Endothelial cell of umbilical vein (primary cell): ENCODE data around the gene ARHGAP10. TPM values are rescaled to one million over a fixed set of nuclear protein-coding genes. Genes with fewer than 3 reads are reported as not detected.

Source experiments
- BruUV-seq: library from RNA; stranded (reverse); fragments of 400-500 nt; replicated peaks from 2 replicates; lab custom pipeline; 2021; lab: Mats Ljungman, UMichigan
- CTCF ChIA-PET: fragments of 300-600, 350-600 bp; sonication (Branson Sonifier 250); formaldehyde crosslinking; loops from one replicate; lab custom pipeline; 2021; ENCODE audit warnings: antibody characterized with exemption, inconsistent platforms; lab: Charles Lee
- POLR2A ChIA-PET: fragments of 300-600, 350-600 bp; sonication (Branson Sonifier 250); formaldehyde crosslinking; loops from one replicate; lab custom pipeline; 2021; ENCODE audit warnings: antibody characterized with exemption, inconsistent platforms; lab: Charles Lee
- DNase-seq: peaks from one replicate; pipeline ENCODE4 v3.0.0-alpha.2; 2011; ENCODE audit warnings: low read depth, low spot score
- FAIRE-seq: peaks from 2 replicates; lab custom pipeline; 2011; peaks lifted over from hg19 to GRCh38; lab: Jason Lieb, UNC
- H2AFZ ChIP-seq: 2 replicates; pipeline ENCODE4 v1.6.0; 2012; ENCODE audit warnings: low read depth, low read length, control low read depth, inconsistent platforms
- H3K27ac ChIP-seq: 2 replicates; pipeline ENCODE4 v1.5.1; 2011; ENCODE audit warnings: low read depth, mild to moderate bottlenecking, control low read depth, low read length, moderate library complexity; ENCODE audit not compliant: insufficient read depth
- H3K27me3 ChIP-seq, 2 experiments: 2 replicates each; pipeline versions ENCODE4 v1.6.0 to v1.6.1; 2011; ENCODE audit warnings: low read length in 2 of 2, mixed read lengths in 1 of 2; ENCODE audit not compliant: control insufficient read depth in 2 of 2, insufficient read depth in 2 of 2
- H3K36me3 ChIP-seq, 2 experiments: 2 replicates in 1 of 2; 3 replicates in 1 of 2; pipeline ENCODE4 v1.5.1; 2011; ENCODE audit warnings: low read length in 2 of 2, mild to moderate bottlenecking in 1 of 2, moderate library complexity in 1 of 2; ENCODE audit not compliant: control insufficient read depth in 2 of 2, insufficient read depth in 2 of 2; ENCODE audit errors: extremely low read depth in 1 of 2
- H3K4me1 ChIP-seq: 3 replicates; pipeline ENCODE4 v1.5.1; 2011; ENCODE audit warnings: mild to moderate bottlenecking, low read length; ENCODE audit not compliant: control insufficient read depth, insufficient read depth; ENCODE audit errors: extremely low read depth
- H3K4me2 ChIP-seq: 2 replicates; pipeline ENCODE4 v1.6.1; 2011; ENCODE audit warnings: low read length, control low read depth, mixed read lengths; ENCODE audit not compliant: insufficient read depth
- H3K4me3 ChIP-seq, 3 experiments: fragments of 200-600 bp in 1 of 3; sonication (generic), shearing (Covaris generic) in 1 of 3; replicated peaks in 1 of 3; 2 replicates each; pipeline ENCODE4 v1.5.1; 2011 to 2016; ENCODE audit warnings: control low read depth in 3 of 3, low read length in 3 of 3, mild to moderate bottlenecking in 2 of 3, inconsistent platforms in 1 of 3, low read depth in 1 of 3, moderate library complexity in 1 of 3; ENCODE audit not compliant: insufficient read depth in 1 of 3
- H3K79me2 ChIP-seq: 2 replicates; pipeline ENCODE4 v1.6.0; 2012; ENCODE audit warnings: low read length, inconsistent platforms; ENCODE audit not compliant: control insufficient read depth, insufficient read depth
- H3K9ac ChIP-seq: replicated peaks from 2 replicates; pipeline ENCODE3; 2011; ENCODE audit warnings: low read length, control low read depth; ENCODE audit not compliant: insufficient read depth; ENCODE audit errors: extremely low read depth
- H3K9me1 ChIP-seq: replicated peaks from 3 replicates; pipeline ENCODE4 v1.6.0; 2011; ENCODE audit warnings: mild to moderate bottlenecking, low read length; ENCODE audit not compliant: control insufficient read depth, insufficient read depth; ENCODE audit errors: extremely low read depth
- H3K9me3 ChIP-seq: replicated peaks from 2 replicates; pipeline ENCODE4 v1.5.1; 2012; ENCODE audit warnings: low read length, inconsistent platforms; ENCODE audit not compliant: control insufficient read depth, insufficient read depth
- H4K20me1 ChIP-seq: replicated peaks from 2 replicates; pipeline ENCODE3; 2011; ENCODE audit warnings: mild to moderate bottlenecking, low read length; ENCODE audit not compliant: control insufficient read depth, insufficient read depth; ENCODE audit errors: extremely low read depth
- EZH2 ChIP-seq: IDR thresholded peaks from 2 replicates; pipeline ENCODE4 v1.6.1; 2012; ENCODE audit warnings: borderline replicate concordance, low read depth, mild to moderate bottlenecking, moderate library complexity, low read length, inconsistent platforms; ENCODE audit not compliant: severe bottlenecking
- FOS ChIP-seq: IDR thresholded peaks from 2 replicates; pipeline ENCODE4 v1.6.1; 2011; ENCODE audit warnings: mild to moderate bottlenecking, low read length, moderate library complexity, borderline replicate concordance; ENCODE audit not compliant: insufficient read depth
- GATA2 ChIP-seq: IDR thresholded peaks from 2 replicates; pipeline ENCODE4 v1.7.0; 2011; ENCODE audit warnings: low read depth, mild to moderate bottlenecking, moderate library complexity, mixed read lengths, low read length; ENCODE audit not compliant: insufficient read length, insufficient read depth
- JUN ChIP-seq: IDR thresholded peaks from 2 replicates; pipeline ENCODE4 v1.6.1; 2011; ENCODE audit warnings: borderline replicate concordance, low read depth; ENCODE audit not compliant: insufficient read length, insufficient read depth
- MYC ChIP-seq: IDR thresholded peaks from one replicate; pipeline ENCODE4 v1.6.1; 2011; ENCODE audit warnings: mild to moderate bottlenecking, low read depth, low read length
- POLR2A ChIP-seq: IDR thresholded peaks from 2 replicates; pipeline ENCODE4 v1.6.1; 2012; ENCODE audit warnings: low read depth, mild to moderate bottlenecking, control low read depth, low read length
- POLR2AphosphoS5 ChIP-seq: IDR thresholded peaks from 2 replicates; pipeline ENCODE4 v1.6.1; 2012; ENCODE audit warnings: low read depth, mild to moderate bottlenecking, control low read depth, low read length, moderate library complexity; ENCODE audit not compliant: insufficient read depth
- dilution Hi-C: fragments of 300-500 bp; cut with MboI; formaldehyde crosslinking; loops from one replicate; pipeline ENCODE4 v1.15.0; 2019; ENCODE audit warnings: low sequenced_read_pairs; ENCODE audit not compliant: extremely low pct_ligation_motif_present
- intact Hi-C: fragments of 100-400 bp; cut with micrococcal nuclease; formaldehyde crosslinking; loops from one replicate; pipeline ENCODE4 v1.10.0; 2022
- polyA plus RNA-seq, 4 experiments: library from polyadenylated mRNA; depleted of rRNA in 3 of 4; stranded (reverse) in 3 of 4; unstranded in 1 of 4; fragments of >200 nt; gene quantifications; 2 replicates each; pipeline versions ENCODE4 v1.2.1 to v1.2.3, GENCODE V29; 2011 to 2012; ENCODE audit warnings: missing spikeins in 1 of 4
- total RNA-seq: library from RNA; stranded (reverse); gene quantifications from 2 replicates; pipeline ENCODE4 v1.2.3, GENCODE V29; 2021
- TF ChIP-seq, protein P1 (sequence below), 2 donors: IDR thresholded peaks; 1 replicate in 1 of 2; 2 replicates in 1 of 2; pipeline ENCODE4 v1.5.1; 2011; ENCODE audit warnings: low read length in 2 of 2, mild to moderate bottlenecking in 2 of 2, moderate library complexity in 2 of 2, control low read depth in 1 of 2, inconsistent platforms in 1 of 2, low read depth in 1 of 2; ENCODE audit not compliant: insufficient read depth in 1 of 2; ENCODE audit errors: extremely low read depth in 1 of 2
- TF ChIP-seq, protein P2 (sequence below): IDR thresholded peaks from 2 replicates; pipeline ENCODE4 v1.6.1; 2011; ENCODE audit not compliant: insufficient read depth, insufficient read length

Gene ARHGAP10
- total and polyA plus RNA-seq, 2 donors (not counting 3 experiments of a cell fraction or from before 2014, with no cell fraction given) = 20.4 to 36.7 TPM

DNA sequence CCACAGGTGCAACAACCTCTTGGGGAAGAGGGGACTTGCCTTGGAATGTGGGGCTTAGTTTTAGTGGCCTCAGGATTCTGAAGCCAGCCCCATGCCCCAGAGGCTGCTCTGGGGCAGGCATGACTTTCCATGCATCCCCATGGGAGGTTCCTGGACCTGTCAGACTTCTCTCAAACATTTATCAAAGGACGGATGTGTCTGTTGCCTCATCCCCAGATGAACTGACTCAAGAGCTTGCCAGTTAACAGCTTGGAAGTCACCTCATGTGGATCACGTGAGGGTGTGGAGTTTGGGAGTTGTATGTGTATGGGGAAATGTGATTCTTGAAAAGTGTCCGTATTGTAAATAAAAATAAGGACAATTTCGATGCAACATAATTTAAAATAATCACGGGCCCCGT is 341.5 kb downstream of the ARHGAP10 start:
- Histone ChIP-seq H3K9ac (no peak overlapping the region), H3K36me3 (peaks cover 0 to 2% of the 10 kb centered on the region in 2 experiments), H2AFZ (no peak overlapping the region), H3K4me3 (no peak overlapping the region), H3K9me1 (no peaks in the 10 kb centered on the region), H3K4me1 (no peaks in the 10 kb centered on the region), H3K4me2 (no peak overlapping the region), H3K9me3 (no peaks in the 10 kb centered on the region), H3K79me2 (no peaks in the 10 kb centered on the region), H4K20me1 (no peaks in the 10 kb centered on the region), H3K27ac (no peak overlapping the region), H3K27me3 (no peaks in the 10 kb centered on the region)
- TF ChIP-seq POLR2AphosphoS5 (no peak), EZH2 (no peak)
- TF ChIP-seq, protein P1, sequence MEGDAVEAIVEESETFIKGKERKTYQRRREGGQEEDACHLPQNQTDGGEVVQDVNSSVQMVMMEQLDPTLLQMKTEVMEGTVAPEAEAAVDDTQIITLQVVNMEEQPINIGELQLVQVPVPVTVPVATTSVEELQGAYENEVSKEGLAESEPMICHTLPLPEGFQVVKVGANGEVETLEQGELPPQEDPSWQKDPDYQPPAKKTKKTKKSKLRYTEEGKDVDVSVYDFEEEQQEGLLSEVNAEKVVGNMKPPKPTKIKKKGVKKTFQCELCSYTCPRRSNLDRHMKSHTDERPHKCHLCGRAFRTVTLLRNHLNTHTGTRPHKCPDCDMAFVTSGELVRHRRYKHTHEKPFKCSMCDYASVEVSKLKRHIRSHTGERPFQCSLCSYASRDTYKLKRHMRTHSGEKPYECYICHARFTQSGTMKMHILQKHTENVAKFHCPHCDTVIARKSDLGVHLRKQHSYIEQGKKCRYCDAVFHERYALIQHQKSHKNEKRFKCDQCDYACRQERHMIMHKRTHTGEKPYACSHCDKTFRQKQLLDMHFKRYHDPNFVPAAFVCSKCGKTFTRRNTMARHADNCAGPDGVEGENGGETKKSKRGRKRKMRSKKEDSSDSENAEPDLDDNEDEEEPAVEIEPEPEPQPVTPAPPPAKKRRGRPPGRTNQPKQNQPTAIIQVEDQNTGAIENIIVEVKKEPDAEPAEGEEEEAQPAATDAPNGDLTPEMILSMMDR (IDR thresholded peaks at IDR 0.05; ENCODE audit: extremely low read depth in 1 of 2, insufficient read depth in 1 of 2, low read depth in 1 of 2, low read length in 2 of 2) = no peak
- POLR2A ChIA-PET = no interaction called here
- BruUV-seq = no TSS peak
- DNase-seq = no peak
- intact Hi-C loops (no loop called here), dilution Hi-C loops (no loop called here)
- CTCF ChIA-PET = no interaction called here
- no peak for FAIRE-seq

DNA sequence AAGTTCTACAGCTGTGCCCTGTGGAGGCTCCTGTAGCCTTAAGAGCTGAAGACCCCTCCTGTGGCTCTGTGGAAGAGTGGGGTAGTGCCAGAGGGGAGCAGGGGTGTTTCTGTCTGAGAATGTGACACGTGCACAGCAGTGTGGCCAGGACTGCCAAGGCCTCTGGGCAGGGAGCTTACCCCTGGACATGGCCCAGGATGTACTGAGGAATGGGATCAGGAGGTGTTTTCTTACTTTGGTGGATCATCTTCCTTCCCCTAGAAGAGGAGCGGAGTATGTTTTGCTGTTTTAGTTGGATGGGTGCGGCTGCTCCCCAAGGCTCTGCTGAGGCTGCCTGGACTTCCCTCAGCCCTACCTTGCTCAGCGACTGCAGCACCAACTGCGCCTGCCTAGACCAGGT is 342.6 kb downstream of the ARHGAP10 start:
- POLR2A ChIA-PET = no interaction called here
- no peak for FAIRE-seq

More for the DNA sequence above, 342.6 kb downstream of the ARHGAP10 start:
- intact Hi-C loops (no loop called here), dilution Hi-C loops (no loop called here)
- Histone ChIP-seq H3K9ac (no peak overlapping the region), H2AFZ (no peak overlapping the region), H3K4me2 (no peak overlapping the region), H4K20me1 (no peaks in the 10 kb centered on the region), H3K4me1 (no peaks in the 10 kb centered on the region), H3K9me1 (no peaks in the 10 kb centered on the region), H3K79me2 (no peaks in the 10 kb centered on the region), H3K27ac (no peak overlapping the region), H3K4me3 (no peak overlapping the region), H3K36me3 (peaks cover 0 to 2% of the 10 kb centered on the region in 2 experiments), H3K27me3 (no peaks in the 10 kb centered on the region), H3K9me3 (no peaks in the 10 kb centered on the region)
- BruUV-seq = no TSS peak
- DNase-seq = no peak
- TF ChIP-seq, protein P1 (IDR thresholded peaks at IDR 0.05; ENCODE audit: extremely low read depth in 1 of 2, insufficient read depth in 1 of 2, low read depth in 1 of 2, low read length in 2 of 2) = no peak
- TF ChIP-seq EZH2 (no peak), GATA2 (no peak), FOS (no peak), JUN (no peak), POLR2A (no peak), MYC (no peak), POLR2AphosphoS5 (no peak)
- TF ChIP-seq, protein P2, sequence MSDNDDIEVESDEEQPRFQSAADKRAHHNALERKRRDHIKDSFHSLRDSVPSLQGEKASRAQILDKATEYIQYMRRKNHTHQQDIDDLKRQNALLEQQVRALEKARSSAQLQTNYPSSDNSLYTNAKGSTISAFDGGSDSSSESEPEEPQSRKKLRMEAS = no peak
- CTCF ChIA-PET = no interaction called here
